GM12878 (cell line): ENCODE results near the gene GOLGA6L10.
"Not testable (repeated sequence)": the region's sequence is repeated elsewhere in the genome, so short reads cannot be mapped to it uniquely, and the experiment has no call there.

Experiments used
- ASH2L ChIP-seq: fragments of 300-600, 200-600 bp; sonication (generic); IDR thresholded peaks from 2 replicates; pipeline ENCODE4 v1.6.1; 2017; ENCODE audit warnings: low read depth, mild to moderate bottlenecking, borderline replicate concordance
- CHD2 ChIP-seq: IDR thresholded peaks from 2 replicates; pipeline ENCODE4 v1.6.1; 2011; ENCODE audit warnings: low read depth, low read length, improper control_type of control experiment, borderline replicate concordance
- CTCF ChIP-seq, 3 experiments: IDR thresholded peaks in 2 of 3; conservative IDR thresholded peaks in 1 of 3; 2 replicates each; pipeline ENCODE4 v1.5.1; 2011; ENCODE audit warnings: low read depth in 3 of 3, low read length in 3 of 3, mild to moderate bottlenecking in 3 of 3, control low read depth in 2 of 3, moderate library complexity in 2 of 3, inconsistent platforms in 1 of 3, mixed read lengths in 1 of 3; ENCODE audit not compliant: control insufficient read depth in 2 of 3, insufficient read depth in 1 of 3; ENCODE audit errors: extremely low read depth in 1 of 3
- EP300 ChIP-seq, 2 experiments: fragments of 150-350 bp in 1 of 2; IDR thresholded peaks; 2 replicates each; pipeline ENCODE4 v1.6.1; 2011 to 2012; ENCODE audit warnings: low read depth in 2 of 2, low read length in 2 of 2, borderline replicate concordance in 1 of 2, improper control_type of control experiment in 1 of 2, inconsistent platforms in 1 of 2; ENCODE audit not compliant: control insufficient read depth in 1 of 2
- EZH2 ChIP-seq: IDR thresholded peaks from 2 replicates; pipeline ENCODE4 v1.6.1; 2012; ENCODE audit warnings: low read depth, mild to moderate bottlenecking, control low read depth, inconsistent platforms, low read length, borderline replicate concordance; ENCODE audit not compliant: control insufficient read depth
- GATAD2B ChIP-seq: fragments of 450-650 bp; conservative IDR thresholded peaks from 2 replicates; pipeline ENCODE4 v1.6.1; 2017; ENCODE audit warnings: low read depth, mild to moderate bottlenecking, moderate library complexity
- MAX ChIP-seq: IDR thresholded peaks from 2 replicates; pipeline ENCODE4 v1.6.1; 2012; ENCODE audit warnings: low read depth, low read length, improper control_type of control experiment
- MXI1 ChIP-seq: fragments of 150-350 bp; IDR thresholded peaks from 2 replicates; pipeline ENCODE4 v1.6.1; 2011; ENCODE audit warnings: low read depth, mild to moderate bottlenecking, inconsistent platforms, low read length, improper control_type of control experiment
- POLR2A ChIP-seq: IDR thresholded peaks from 2 replicates; pipeline ENCODE4 v1.6.1; 2011; ENCODE audit warnings: low read depth, mild to moderate bottlenecking, low read length
- POLR2AphosphoS2 ChIP-seq: IDR thresholded peaks from 2 replicates; pipeline ENCODE4 v1.6.1; 2011; ENCODE audit warnings: low read depth, mild to moderate bottlenecking, low read length, improper control_type of control experiment, moderate library complexity
- POLR2AphosphoS5 ChIP-seq: IDR thresholded peaks from 2 replicates; pipeline ENCODE4 v1.6.1; 2011; ENCODE audit warnings: mild to moderate bottlenecking, low read length, inconsistent platforms
- TF ChIP-seq, protein P1 (sequence below): fragments of 450-650 bp; IDR thresholded peaks from 2 replicates; pipeline ENCODE4 v1.6.1; 2016; ENCODE audit warnings: mild to moderate bottlenecking, moderate library complexity, borderline replicate concordance

DNA sequence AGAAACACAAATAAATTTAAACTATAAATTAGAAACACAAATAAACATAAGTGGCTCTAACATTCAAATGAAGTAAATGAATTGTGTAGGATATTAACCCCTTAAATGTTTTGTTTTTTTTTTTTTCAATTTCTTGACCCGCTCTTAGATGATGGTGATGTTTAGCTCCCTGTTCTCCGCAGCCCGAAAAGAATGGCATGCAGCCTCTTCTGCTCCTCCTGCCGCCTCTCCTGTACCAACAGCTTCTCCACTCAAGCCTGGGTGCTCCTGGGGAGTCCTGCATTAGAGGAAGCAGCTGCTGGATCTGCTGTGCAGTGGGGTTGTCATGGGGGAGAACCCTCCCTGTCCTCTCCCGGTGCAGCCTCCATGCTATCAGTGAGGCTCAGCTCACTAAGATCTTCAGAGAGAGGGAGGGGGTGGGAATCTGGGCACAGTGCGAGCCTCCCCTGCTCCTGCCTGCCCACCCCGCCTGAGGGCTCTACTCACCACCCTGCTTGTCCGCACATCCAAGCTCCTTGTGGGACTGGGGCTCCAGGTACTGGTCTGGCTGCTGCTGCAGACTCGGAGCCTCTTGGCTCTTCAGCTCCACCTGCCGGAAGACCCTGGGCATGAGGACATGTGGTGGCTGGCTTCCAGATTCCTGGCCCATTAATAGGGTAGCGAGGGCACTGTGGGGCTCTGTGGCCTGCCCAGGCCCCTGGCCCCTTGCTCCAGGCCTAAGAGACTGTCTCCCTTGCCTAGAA lies 6.5 kb downstream of the GOLGA6L10 start:
- TF ChIP-seq MXI1; ASH2L; EP300 (IDR thresholded peaks at IDR 0.05; ENCODE audit: borderline replicate concordance in 1 of 2, control insufficient read depth in 1 of 2, low read depth in 2 of 2, low read length in 2 of 2); CHD2; MAX; POLR2AphosphoS5; GATAD2B; POLR2AphosphoS2; EZH2; POLR2A: not testable (repeated sequence)
- TF ChIP-seq, protein P1, sequence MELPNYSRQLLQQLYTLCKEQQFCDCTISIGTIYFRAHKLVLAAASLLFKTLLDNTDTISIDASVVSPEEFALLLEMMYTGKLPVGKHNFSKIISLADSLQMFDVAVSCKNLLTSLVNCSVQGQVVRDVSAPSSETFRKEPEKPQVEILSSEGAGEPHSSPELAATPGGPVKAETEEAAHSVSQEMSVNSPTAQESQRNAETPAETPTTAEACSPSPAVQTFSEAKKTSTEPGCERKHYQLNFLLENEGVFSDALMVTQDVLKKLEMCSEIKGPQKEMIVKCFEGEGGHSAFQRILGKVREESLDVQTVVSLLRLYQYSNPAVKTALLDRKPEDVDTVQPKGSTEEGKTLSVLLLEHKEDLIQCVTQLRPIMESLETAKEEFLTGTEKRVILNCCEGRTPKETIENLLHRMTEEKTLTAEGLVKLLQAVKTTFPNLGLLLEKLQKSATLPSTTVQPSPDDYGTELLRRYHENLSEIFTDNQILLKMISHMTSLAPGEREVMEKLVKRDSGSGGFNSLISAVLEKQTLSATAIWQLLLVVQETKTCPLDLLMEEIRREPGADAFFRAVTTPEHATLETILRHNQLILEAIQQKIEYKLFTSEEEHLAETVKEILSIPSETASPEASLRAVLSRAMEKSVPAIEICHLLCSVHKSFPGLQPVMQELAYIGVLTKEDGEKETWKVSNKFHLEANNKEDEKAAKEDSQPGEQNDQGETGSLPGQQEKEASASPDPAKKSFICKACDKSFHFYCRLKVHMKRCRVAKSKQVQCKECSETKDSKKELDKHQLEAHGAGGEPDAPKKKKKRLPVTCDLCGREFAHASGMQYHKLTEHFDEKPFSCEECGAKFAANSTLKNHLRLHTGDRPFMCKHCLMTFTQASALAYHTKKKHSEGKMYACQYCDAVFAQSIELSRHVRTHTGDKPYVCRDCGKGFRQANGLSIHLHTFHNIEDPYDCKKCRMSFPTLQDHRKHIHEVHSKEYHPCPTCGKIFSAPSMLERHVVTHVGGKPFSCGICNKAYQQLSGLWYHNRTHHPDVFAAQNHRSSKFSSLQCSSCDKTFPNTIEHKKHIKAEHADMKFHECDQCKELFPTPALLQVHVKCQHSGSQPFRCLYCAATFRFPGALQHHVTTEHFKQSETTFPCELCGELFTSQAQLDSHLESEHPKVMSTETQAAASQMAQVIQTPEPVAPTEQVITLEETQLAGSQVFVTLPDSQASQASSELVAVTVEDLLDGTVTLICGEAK = not testable (repeated sequence)
- 0 out of 6 replicates have a peak, but pooled peaks of 1 of the 3 experiments have one; percentile 12 for TF ChIP-seq CTCF (IDR thresholded peaks at IDR 0.05 in 2 of 3, conservative IDR thresholded peaks at IDR 0.05 in 1 of 3; ENCODE audit: control insufficient read depth in 2 of 3, extremely low read depth in 1 of 3, insufficient read depth in 1 of 3, low read depth in 3 of 3, low read length in 3 of 3)
